Natural killer cell (primary cell): ENCODE results near the gene KDM7A. TPM values are rescaled to one million over a fixed set of nuclear protein-coding genes. Genes with fewer than 3 reads are reported as not detected.

Experiments
- ATAC-seq, 3 donors: fragments of 150-1000 bp in 2 of 3; fragments of 200-7000 bp in 1 of 3; cut with Tn5 transposase; 1 replicate in 1 of 3; 2 replicates in 2 of 3; pipeline ENCODE4 v1.10.0; 2021; ENCODE audit warnings: mild to moderate bottlenecking in 2 of 3, moderate library complexity in 2 of 3
- DNase-seq, 2 donors: peaks; one replicate each; pipeline versions ENCODE4 v3.0.0 to v3.0.0-alpha.2; 2013 to 2021; ENCODE audit warnings: mixed read lengths in 1 of 2
- H3K27ac ChIP-seq: one replicate; pipeline ENCODE4 v1.5.1; 2013; ENCODE audit warnings: mild to moderate bottlenecking, low read length
- H3K27me3 ChIP-seq: one replicate; pipeline ENCODE4 v1.6.1; 2013; ENCODE audit warnings: low read length; ENCODE audit not compliant: control insufficient read depth, insufficient read depth
- H3K36me3 ChIP-seq: one replicate; pipeline ENCODE4 v1.6.1; 2013; ENCODE audit warnings: low read length; ENCODE audit not compliant: control insufficient read depth, insufficient read depth
- H3K4me1 ChIP-seq: one replicate; pipeline ENCODE4 v1.6.1; 2013; ENCODE audit warnings: low read length; ENCODE audit not compliant: control insufficient read depth, insufficient read depth
- H3K4me3 ChIP-seq: one replicate; pipeline ENCODE4 v1.5.1; 2013; ENCODE audit warnings: low read length
- H3K9me3 ChIP-seq: one replicate; pipeline ENCODE4 v1.6.1; 2013; ENCODE audit warnings: low read length; ENCODE audit not compliant: control insufficient read depth, insufficient read depth
- H3K27ac Mint-ChIP-seq, 2 donors: one replicate each; pipeline ENCODE4 v1.8.0; 2022; ENCODE audit warnings: mild to moderate bottlenecking in 2 of 2, mixed read lengths in 2 of 2, moderate library complexity in 1 of 2
- H3K27me3 Mint-ChIP-seq, 2 donors: one replicate each; pipeline ENCODE4 v1.8.0; 2022; ENCODE audit warnings: low read depth in 2 of 2, mixed read lengths in 2 of 2
- H3K36me3 Mint-ChIP-seq: one replicate; pipeline ENCODE4 v1.8.0; 2022; ENCODE audit warnings: mixed read lengths
- H3K4me1 Mint-ChIP-seq, 2 donors: one replicate each; pipeline ENCODE4 v1.8.0; 2022; ENCODE audit warnings: mixed read lengths in 2 of 2
- H3K4me3 Mint-ChIP-seq: one replicate; pipeline ENCODE4 v1.8.0; 2022; ENCODE audit warnings: mild to moderate bottlenecking, moderate library complexity, mixed read lengths
- H3K9me3 Mint-ChIP-seq, 2 donors: one replicate each; pipeline ENCODE4 v1.8.0; 2022; ENCODE audit warnings: mixed read lengths in 2 of 2
- WGBS: methylation state at CpG from one replicate; pipeline ENCODE4 v1.1.7; 2013; ENCODE audit warnings: missing lambda C conversion rate; ENCODE audit not compliant: insufficient coverage; 5-methylcytosine and 5-hydroxymethylcytosine counted together
- intact Hi-C: fragments of 100-400 bp; cut with micrococcal nuclease; formaldehyde crosslinking; loops from one replicate; pipeline ENCODE4 v1.14.2; 2022
- total RNA-seq, 4 donors: library from RNA; stranded (reverse); fragments of 120-200 nt in 1 of 4; gene quantifications; one replicate each; pipeline versions ENCODE4 v1.2.3 to v1.2.4, GENCODE V29; 2013 to 2022
- TF ChIP-seq, protein P1 (sequence below): fragments of 200-600 bp; IDR thresholded peaks from one replicate; pipeline ENCODE4 v1.8.0; 2022; ENCODE audit warnings: antibody characterized with exemption

The KDM7A gene
- total RNA-seq, 3 donors from 2014 or later (not counting 1 experiment from before 2014, with no cell fraction given): 25.2 to 38.1 (median 36.1) TPM

- intact Hi-C loops: loop anchor here (1.0 to 10.0 kb wide), 11 partner anchors 56 to 839 kb away; partner anchors contain the start of genes FMC1, MKRN1 and MRPS33
- H3K36me3 ChIP-seq: no peaks in the 10 kb centered on the region
- ATAC-seq: peak; percentile 67 to 82 (median 68)
- peak overlapping the region; percentile 89 for H3K4me3 Mint-ChIP-seq
- H3K4me3 ChIP-seq: peak overlapping the region; percentile 41
- peaks cover 31 to 41% of the 10 kb centered on the region in 2 donors for H3K4me1 Mint-ChIP-seq
- peak overlapping the region; percentile 92 to 94 for H3K27ac Mint-ChIP-seq
- WGBS: under 1% methylated on average over 71 of the region's 72 CpGs
- no peaks in the 10 kb centered on the region for H3K27me3 ChIP-seq
- peak overlapping the region; percentile 93 for H3K27ac ChIP-seq
- H3K9me3 Mint-ChIP-seq: no peaks in the 10 kb centered on the region
- DNase-seq: peak; percentile 85 to 97
- H3K9me3 ChIP-seq: no peaks in the 10 kb centered on the region
- no peaks in the 10 kb centered on the region for H3K36me3 Mint-ChIP-seq
- TF ChIP-seq, protein P1, sequence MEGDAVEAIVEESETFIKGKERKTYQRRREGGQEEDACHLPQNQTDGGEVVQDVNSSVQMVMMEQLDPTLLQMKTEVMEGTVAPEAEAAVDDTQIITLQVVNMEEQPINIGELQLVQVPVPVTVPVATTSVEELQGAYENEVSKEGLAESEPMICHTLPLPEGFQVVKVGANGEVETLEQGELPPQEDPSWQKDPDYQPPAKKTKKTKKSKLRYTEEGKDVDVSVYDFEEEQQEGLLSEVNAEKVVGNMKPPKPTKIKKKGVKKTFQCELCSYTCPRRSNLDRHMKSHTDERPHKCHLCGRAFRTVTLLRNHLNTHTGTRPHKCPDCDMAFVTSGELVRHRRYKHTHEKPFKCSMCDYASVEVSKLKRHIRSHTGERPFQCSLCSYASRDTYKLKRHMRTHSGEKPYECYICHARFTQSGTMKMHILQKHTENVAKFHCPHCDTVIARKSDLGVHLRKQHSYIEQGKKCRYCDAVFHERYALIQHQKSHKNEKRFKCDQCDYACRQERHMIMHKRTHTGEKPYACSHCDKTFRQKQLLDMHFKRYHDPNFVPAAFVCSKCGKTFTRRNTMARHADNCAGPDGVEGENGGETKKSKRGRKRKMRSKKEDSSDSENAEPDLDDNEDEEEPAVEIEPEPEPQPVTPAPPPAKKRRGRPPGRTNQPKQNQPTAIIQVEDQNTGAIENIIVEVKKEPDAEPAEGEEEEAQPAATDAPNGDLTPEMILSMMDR: peak; percentile 68
- peaks cover 18% of the 10 kb centered on the region for H3K4me1 ChIP-seq
- H3K27me3 Mint-ChIP-seq: peaks cover 0 to 3% of the 10 kb centered on the region in 2 donors
These were observed 1.3 kb downstream of the KDM7A start for GRCh38 chr7:140175221-140176121.

- ATAC-seq (no peak), DNase-seq (no peak)
- Mint-ChIP-seq H3K4me3 (no peak overlapping the region), H3K27ac (peak overlapping the region; percentile 92 to 94), H3K4me1 (peaks cover 40 to 45% of the 10 kb centered on the region in 2 donors), H3K36me3 (no peaks in the 10 kb centered on the region), H3K27me3 (peaks cover 0 to 3% of the 10 kb centered on the region in 2 donors), H3K9me3 (no peaks in the 10 kb centered on the region)
- TF ChIP-seq, protein P1: no peak
- Histone ChIP-seq H3K4me1 (peaks cover 18% of the 10 kb centered on the region), H3K27ac (no peak overlapping the region), H3K4me3 (no peak overlapping the region), H3K36me3 (no peaks in the 10 kb centered on the region), H3K27me3 (no peaks in the 10 kb centered on the region), H3K9me3 (no peaks in the 10 kb centered on the region)
- intact Hi-C loops: loop anchor here (2.0 to 10.0 kb wide), 3 partner anchors 299 to 841 kb away; partner anchors contain the start of genes MKRN1 and MRPS33
- 94% methylated on average over 1 of the region's 2 CpGs for WGBS
These were observed 2.6 kb downstream of the KDM7A start for GRCh38 chr7:140174217-140174616.

DNA sequence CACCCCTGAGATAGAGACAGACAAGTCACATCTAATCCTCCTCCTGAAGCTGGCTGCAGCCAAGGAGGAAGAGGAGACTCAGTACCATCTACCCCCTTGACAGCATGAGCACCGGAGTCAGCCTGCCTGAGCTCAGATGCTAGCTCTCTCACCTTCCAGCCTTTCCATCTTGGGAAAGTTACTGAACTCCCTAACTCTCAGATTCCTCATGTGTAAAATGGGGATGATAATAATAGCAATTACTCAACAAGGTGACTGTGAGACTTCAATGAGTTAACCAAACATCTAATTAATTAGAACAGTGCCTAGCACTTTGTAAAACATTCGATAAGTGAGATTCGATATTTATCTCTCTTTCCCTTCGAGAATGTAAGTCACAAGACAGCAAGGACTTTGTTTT is 6.4 kb downstream of the KDM7A start:
- no peaks in the 10 kb centered on the region for H3K9me3 ChIP-seq
- no peaks in the 10 kb centered on the region for H3K9me3 Mint-ChIP-seq
- no peaks in the 10 kb centered on the region for H3K27me3 Mint-ChIP-seq

More for the DNA sequence above, 6.4 kb downstream of the KDM7A start:
- TF ChIP-seq, protein P1: no peak
- Mint-ChIP-seq H3K27ac (no peak overlapping the region), H3K36me3 (no peaks in the 10 kb centered on the region), H3K4me3 (no peak overlapping the region), H3K4me1 (peaks cover 33 to 40% of the 10 kb centered on the region in 2 donors)
- Histone ChIP-seq H3K27ac (no peak overlapping the region), H3K4me3 (no peak overlapping the region), H3K36me3 (no peaks in the 10 kb centered on the region), H3K27me3 (no peaks in the 10 kb centered on the region), H3K4me1 (peaks cover 7% of the 10 kb centered on the region)
- intact Hi-C loops: loop anchor here (10.0 kb wide), 2 partner anchors 296 to 844 kb away; partner anchors contain the start of gene MRPS33
- DNase-seq (no peak), ATAC-seq (no peak)
- WGBS: 97% methylated on average over 3 of the region's 4 CpGs
